Inferior parietal cortex (tissue), 1 donor: ENCODE measurements around the gene COQ2.
"Not testable (repeated sequence)": the region's sequence is repeated elsewhere in the genome, so short reads cannot be mapped to it uniquely, and the experiment has no call there.

Source experiments
- DNase-seq: peaks from one replicate; pipeline ENCODE4 v3.0.0-alpha.2; 2016; ENCODE audit errors: extremely low spot score

COQ2 gene

DNA sequence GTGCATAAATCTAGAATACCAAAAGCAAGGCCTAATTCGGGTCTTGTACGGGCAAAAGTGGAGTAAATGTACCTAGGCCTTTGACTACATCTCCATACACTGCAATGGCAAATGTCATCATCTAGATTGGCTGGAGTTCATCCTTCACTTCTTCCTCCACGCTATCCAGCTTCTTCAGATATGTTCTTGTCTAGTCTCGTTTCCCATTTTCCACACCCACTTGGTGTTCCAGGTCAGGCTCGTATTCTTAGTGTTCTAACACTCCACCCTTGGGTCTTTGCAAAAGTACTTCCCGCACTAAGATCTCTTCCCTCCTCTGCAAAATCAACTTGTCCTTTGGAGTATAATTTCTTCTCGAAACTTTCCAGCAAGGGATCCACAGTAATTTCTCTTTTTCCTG, 1.4 kb downstream of the COQ2 start:
- no peak for DNase-seq

DNA sequence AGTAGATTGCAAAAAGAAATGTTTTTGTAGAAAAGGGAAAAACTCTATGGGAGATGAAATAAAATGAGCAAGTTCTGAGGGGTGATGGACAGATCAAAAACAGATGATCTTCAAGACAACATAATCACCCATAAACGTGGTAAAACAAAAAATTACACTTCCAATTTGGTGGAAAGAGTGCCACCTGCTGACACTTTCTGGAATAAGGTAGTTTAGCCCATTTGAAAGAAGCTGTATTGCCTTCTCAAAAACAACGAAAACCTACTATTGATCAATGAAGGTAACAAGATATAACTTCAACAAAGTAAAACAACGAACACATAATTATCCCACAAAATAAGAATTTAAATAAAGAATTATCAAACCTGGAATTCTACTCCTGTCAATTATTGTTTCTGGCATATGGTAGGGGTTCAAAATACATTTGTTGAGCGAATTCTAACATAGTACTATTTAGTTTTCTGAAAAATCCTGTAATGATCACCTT, 2.5 kb downstream of the COQ2 start:
- peak; percentile 85 for DNase-seq

- no peak for DNase-seq
Observed at GRCh38 chr4:83281307-83281706, 3.3 kb downstream of the COQ2 start.

DNA sequence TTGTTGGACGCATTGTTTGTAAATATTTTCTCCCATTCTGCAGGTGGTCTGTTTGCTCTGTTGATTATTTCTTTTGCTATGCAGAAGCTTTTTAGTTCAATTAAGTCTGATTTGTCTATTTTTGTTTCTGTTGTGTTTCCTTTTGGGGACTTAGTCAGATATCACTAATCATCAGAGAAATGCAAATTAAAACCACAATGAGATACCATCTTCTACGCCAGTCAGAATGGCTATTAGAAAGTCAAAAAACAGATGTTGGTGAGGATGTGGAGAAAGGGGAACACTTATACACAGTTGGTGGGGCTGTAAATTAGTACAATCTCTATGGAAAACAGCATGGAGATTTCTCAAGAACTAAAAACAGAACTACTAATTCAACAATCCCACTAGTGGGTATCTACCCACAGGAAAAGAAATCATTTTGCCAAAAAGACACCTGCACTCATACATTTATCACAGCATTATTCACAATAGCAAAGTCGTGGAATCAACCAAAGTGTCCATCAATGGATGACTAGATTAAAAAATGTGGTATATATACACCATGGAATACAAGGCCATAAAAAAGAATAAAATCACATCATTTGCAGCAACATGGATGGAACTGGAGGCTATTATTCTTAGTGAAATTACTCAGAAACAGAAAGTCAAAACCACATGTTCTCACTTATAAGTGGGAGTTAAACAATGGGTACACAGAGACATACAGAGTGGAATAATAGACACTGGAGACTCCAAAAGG, 8.1 kb downstream of the COQ2 start:
- no peak for DNase-seq

- not testable (repeated sequence) for DNase-seq
Observed at GRCh38 chr4:83273926-83274325, 10.7 kb downstream of the COQ2 start.

- no peak for DNase-seq
Observed at GRCh38 chr4:83272900-83273299, 11.7 kb downstream of the COQ2 start.

- no peak for DNase-seq
Observed at GRCh38 chr4:83269256-83269655, 15.3 kb downstream of the COQ2 start.

GRCh38 chr4:83268491-83268890, 16.1 kb downstream of the COQ2 start:
- no peak for DNase-seq

DNA sequence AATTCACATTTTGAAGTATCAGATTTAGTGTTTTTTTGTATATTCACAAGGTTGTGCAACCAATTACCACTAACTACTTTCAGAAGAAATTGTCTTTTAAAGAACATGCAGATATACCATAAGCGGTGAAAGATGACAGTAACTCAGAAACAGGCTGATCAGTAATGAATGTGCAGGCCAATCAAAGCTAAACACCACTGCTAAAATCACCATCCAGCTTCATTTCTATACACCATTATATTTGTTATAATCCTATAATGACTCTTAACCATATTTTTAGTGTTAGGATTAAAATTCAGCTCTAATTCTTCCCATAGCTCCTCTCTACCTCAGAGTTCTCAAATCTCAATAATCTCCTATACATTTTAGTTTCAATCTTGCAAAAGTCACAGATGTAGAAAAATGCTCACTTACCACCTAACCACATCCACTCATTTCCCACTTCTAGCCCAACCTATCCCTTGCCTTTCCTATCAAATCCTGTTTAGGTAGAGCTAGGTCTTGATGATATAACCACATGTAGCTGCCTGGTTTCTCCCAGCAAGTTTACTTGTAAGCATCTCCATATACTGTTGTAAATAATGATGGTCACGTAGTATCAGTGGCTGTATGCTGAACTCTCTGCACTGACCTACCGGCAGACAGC, 16.6 kb downstream of the COQ2 start:
- DNase-seq, result no peak

DNA sequence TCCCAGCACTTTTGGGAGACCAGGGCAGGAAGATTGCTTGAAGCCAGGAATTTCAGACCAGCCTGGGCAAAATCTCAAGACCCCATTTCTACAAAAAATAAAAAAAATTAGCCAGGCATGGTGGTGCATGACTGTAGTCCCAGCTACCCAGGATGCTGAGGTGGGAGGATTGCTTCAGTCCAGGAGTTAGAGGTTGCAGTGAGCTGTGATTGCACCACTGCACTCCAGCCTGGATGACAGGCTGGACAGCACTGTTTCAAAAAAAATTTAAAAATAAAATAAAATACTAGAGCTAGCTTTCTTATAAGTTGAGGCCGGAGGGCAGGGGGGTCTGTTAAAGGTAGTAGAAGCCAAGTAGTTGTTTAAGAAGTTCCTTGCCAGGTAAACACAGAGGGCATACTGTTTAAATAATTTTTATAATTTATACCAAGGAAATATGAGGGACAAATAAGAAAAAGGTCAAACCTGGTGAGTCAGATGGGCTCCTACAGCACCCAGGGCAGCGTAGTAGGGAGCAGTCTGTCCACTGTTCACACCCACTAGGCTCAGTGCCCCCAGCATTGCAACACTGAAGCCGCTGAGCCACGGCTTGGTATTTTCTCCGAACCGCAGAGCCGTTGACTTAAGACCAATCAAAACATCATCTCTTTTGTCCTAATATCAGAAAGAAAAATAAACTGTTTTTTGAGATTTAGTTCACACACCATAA, 17.3 kb downstream of the COQ2 start:
- DNase-seq, result no peak

DNA sequence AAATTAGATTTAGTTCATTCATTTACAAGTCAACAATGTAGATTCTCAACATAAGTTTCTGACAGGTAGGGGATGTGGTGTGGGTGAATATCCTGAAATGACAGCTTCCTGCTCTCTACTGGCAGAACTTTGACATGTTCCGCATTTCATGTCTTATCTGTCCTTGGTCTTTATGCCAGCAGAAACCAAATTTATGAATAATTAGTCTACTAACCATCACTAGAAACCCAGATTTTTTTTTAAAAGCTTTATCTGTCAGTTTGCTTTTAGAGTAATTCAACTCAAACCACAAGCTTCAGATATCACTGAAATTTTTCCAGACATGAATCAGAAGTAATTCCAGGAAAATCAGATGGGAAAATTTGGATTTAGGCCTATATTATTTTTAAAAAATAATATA, 17.9 kb downstream of the COQ2 start:
- DNase-seq, result no peak

DNA sequence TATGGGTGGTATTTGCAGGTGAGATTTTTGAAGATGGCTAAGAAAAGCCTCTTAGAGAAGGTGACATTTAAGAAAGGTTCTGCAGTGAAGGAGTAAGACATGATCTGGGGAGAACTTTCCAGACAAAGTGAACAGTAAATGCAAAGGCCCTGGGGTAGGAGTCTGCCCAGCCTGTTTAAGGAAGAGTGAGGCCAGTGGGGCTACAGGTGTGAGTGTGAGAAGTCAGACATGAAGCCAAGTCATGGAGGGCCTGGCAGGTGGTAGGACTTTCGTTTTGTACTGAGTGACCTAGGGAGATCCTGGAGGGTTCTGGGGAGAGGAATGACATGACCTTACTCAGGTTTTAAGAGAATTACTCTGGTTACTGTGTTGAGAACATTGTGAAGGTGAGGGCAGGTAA, 21.5 kb downstream of the COQ2 start:
- DNase-seq, result no peak

DNA sequence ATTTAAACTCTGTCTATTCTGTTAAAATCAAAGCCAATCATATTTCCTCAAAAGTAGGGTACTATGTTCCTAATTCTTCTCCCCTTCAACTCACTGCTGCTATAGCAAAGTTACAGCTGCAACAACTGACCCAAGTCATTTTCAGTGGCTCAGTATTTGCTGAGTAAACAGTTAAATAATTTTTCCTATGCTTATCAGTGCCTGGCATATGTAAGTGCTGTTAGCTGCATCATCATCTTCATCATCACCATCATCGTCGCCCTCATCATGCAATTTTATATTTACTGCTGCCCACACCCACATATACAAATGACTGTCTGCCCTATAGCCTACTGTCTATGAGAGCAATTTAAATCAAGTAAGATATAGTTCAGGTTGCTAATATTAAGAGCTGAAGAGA, 21.9 kb downstream of the COQ2 start:
- no peak for DNase-seq

- DNase-seq, result no peak
Observed at GRCh38 chr4:83261307-83261706, 23.3 kb downstream of the COQ2 start.

DNA sequence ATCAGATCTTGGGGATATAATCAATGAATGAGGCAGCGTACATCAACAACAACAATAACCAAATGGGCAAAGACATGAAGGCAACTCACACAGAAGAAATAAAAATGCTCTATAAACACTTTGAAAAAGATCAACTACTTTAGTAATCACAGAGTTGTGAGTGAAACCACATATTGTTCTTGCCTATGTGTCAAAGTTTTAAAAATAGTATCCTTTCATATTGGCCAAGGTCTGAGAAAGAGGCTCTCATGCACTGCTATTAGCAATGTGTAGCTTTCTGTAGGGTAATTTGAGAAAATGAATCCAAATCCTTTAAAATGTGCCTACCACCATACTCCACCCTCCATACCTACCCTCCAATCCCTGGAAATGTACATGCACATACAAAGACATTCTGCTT, 25.0 kb downstream of the COQ2 start:
- no peak for DNase-seq

- DNase-seq, result no peak
Observed at GRCh38 chr4:83258461-83258860, 26.1 kb downstream of the COQ2 start.

DNA sequence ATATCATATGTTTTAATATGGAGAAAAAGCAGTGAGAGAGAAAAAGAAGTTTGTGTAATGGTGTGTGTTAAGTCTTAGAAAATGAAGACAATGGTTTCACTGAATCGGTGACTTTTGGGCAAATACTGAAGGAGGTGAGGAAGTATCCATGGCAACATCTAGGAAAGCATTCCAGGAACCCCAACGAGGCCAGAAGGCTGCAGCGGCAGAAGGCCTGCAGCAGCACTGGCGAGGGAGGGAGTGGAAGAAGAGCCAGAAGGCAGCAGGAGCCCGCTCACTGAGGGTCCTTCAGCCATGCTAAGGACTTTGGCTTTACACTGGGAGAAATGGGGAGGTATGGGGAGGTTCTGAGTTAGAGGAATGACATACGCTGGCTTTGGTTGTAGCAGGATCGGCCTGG, 26.8 kb downstream of the COQ2 start:
- DNase-seq, result no peak

DNA sequence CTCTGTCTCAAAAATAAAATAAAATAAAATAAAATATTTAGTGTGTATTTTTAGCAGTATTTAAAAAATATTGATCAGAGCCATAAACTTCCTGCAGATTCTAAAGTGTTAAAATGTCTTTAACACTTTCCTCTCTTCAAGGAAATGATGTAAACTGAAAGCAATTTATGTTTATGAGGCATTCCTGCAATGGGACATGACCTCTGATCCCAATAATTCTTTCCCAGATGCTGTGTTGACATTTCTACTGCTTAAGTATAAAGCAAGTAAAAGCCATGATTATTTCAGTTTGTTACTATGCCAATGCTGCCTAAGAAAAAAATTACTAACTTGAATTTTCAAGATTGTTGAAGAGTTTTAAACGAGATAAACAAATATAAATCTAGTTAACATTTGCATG, 29.0 kb downstream of the COQ2 start:
- DNase-seq, result no peak

GRCh38 chr4:83252782-83253405, 31.7 kb downstream of the COQ2 start:
- peak; percentile 40 for DNase-seq

DNA sequence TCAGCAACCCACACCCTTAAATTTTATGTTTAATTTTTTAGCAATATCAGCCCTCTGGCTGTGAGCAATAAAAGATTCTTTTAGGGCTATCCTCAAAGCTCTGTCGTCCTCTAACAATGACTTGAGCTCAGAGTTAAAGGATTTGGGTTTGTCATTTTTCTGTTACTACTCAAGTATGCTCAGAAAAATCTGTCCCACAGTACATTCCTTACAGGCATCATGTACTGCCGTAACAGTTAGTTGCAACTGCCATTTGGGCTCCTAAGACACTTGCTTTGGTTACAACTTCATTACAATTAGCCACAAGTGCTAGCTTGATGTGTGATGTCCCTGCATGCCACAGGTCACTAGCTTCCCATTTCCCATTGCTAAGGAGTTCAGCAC, 33.2 kb downstream of the COQ2 start:
- DNase-seq, result no peak

GRCh38 chr4:83250687-83251446, 33.7 kb downstream of the COQ2 start:
- DNase-seq, result no peak

DNA sequence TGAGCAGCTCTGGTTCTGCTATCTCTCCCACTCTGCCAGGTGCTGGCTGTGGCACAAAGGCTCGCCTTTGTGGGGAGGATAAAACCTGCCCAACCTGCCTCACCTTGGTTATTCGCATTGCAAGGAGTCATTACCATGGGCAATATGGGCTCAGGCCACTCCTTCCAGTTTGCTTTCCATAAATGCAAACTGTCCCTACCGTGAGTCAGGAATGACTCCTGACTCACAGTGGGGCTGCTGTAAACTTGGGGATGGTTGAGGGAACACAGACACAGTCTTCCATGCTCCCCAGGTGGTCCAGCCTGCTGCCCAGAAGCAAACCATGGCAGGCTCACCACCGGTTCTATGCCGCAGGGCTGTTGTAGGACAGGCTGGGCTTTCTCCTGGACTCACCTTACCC, 36.1 kb downstream of the COQ2 start:
- no peak for DNase-seq
